Sigmoid colon (tissue), 4 donors: ENCODE measurements around the gene EFHC2.

ENCODE experiments used
- CTCF ChIP-seq, 4 experiments: fragments of 450-650 bp in 3 of 4; fragments of 200-600 bp in 1 of 4; IDR thresholded peaks; one replicate each; pipeline ENCODE4 v1.5.1; 2016 to 2019; ENCODE audit warnings: antibody characterized with exemption in 4 of 4, mild to moderate bottlenecking in 3 of 4, moderate library complexity in 2 of 4
- POLR2A ChIP-seq, 2 donors: fragments of 450-650 bp; IDR thresholded peaks; one replicate each; pipeline ENCODE4 v1.6.1; 2016; ENCODE audit warnings: antibody characterized with exemption in 2 of 2, mild to moderate bottlenecking in 2 of 2, moderate library complexity in 2 of 2
- POLR2AphosphoS5 ChIP-seq, 4 donors: sonication (generic); formaldehyde crosslinking; IDR thresholded peaks; one replicate each; pipeline ENCODE4 v1.6.1; 2017; ENCODE audit warnings: antibody characterized with exemption in 4 of 4

GRCh38 chrX:44144177-44144945, 199.1 kb downstream of the EFHC2 start:
- no peak for TF ChIP-seq POLR2A (IDR thresholded peaks at IDR 0.05)
- TF ChIP-seq CTCF (IDR thresholded peaks at IDR 0.05): no peak
- TF ChIP-seq POLR2AphosphoS5 (IDR thresholded peaks at IDR 0.05): no peak
